Common myeloid progenitor, CD34-positive (primary cell): Measurements from ENCODE around the gene GCN1.

Experiments
- CTCF ChIA-PET: fragments of 350-600 bp; sonication (Branson Sonifier 250); formaldehyde crosslinking; loops from one replicate; lab custom pipeline; 2021; ENCODE audit warnings: antibody characterized with exemption; lab: Charles Lee
- POLR2A ChIA-PET: fragments of 350-600 bp; sonication (Branson Sonifier 250); formaldehyde crosslinking; loops from one replicate; lab custom pipeline; 2021; ENCODE audit warnings: antibody characterized with exemption; lab: Charles Lee
- DNase-seq, 3 donors: peaks; one replicate each; pipeline versions ENCODE4 v3.0.0 to v3.0.0-alpha.2; 2013
- H3K27ac ChIP-seq, 2 experiments: 1 replicate in 1 of 2; 2 replicates in 1 of 2; pipeline ENCODE4 v1.7.0; 2013; ENCODE audit warnings: inconsistent platforms in 2 of 2, low read length in 2 of 2, mild to moderate bottlenecking in 2 of 2, low read depth in 1 of 2, moderate library complexity in 1 of 2; ENCODE audit not compliant: severe bottlenecking in 2 of 2, insufficient read depth in 1 of 2, poor library complexity in 1 of 2
- H3K27me3 ChIP-seq, 5 experiments: replicated peaks in 2 of 5; 1 replicate in 3 of 5; 2 replicates in 2 of 5; pipeline versions ENCODE4 v1.6.1 to v1.7.0; 2013; ENCODE audit warnings: low read length in 4 of 5, mild to moderate bottlenecking in 2 of 5, moderate library complexity in 2 of 5, inconsistent platforms in 1 of 5; ENCODE audit not compliant: insufficient read depth in 5 of 5, control insufficient read depth in 4 of 5
- H3K36me3 ChIP-seq, 4 experiments: 1 replicate in 2 of 4; 2 replicates in 2 of 4; pipeline versions ENCODE4 v1.6.1 to v1.7.0; 2013; ENCODE audit warnings: low read length in 3 of 4, control low read depth in 1 of 4, mild to moderate bottlenecking in 1 of 4; ENCODE audit not compliant: control insufficient read depth in 4 of 4, insufficient read depth in 4 of 4
- H3K4me1 ChIP-seq, 4 experiments: 1 replicate in 3 of 4; 2 replicates in 1 of 4; pipeline versions ENCODE4 v1.6.1 to v1.7.1; 2013; ENCODE audit warnings: low read length in 3 of 4, mild to moderate bottlenecking in 3 of 4, control low read depth in 1 of 4, inconsistent platforms in 1 of 4, moderate library complexity in 1 of 4; ENCODE audit not compliant: control insufficient read depth in 4 of 4, insufficient read depth in 4 of 4; ENCODE audit errors: control extremely low read depth in 1 of 4
- H3K4me3 ChIP-seq, 7 experiments: 1 replicate in 4 of 7; 2 replicates in 3 of 7; pipeline versions ENCODE4 v1.5.1 to v1.7.0; 2013; ENCODE audit warnings: mild to moderate bottlenecking in 7 of 7, low read length in 6 of 7, moderate library complexity in 6 of 7, inconsistent platforms in 2 of 7, low read depth in 2 of 7, control low read depth in 1 of 7; ENCODE audit not compliant: insufficient read depth in 4 of 7, control insufficient read depth in 1 of 7; ENCODE audit errors: extremely low read depth in 1 of 7
- H3K9me3 ChIP-seq, 5 experiments: 1 replicate in 4 of 5; 2 replicates in 1 of 5; pipeline versions ENCODE4 v1.6.1 to v1.7.1; 2013; ENCODE audit warnings: low read length in 4 of 5, mild to moderate bottlenecking in 2 of 5, inconsistent platforms in 1 of 5, low read depth in 1 of 5, moderate library complexity in 1 of 5; ENCODE audit not compliant: control insufficient read depth in 4 of 5, insufficient read depth in 2 of 5; ENCODE audit errors: control extremely low read depth in 1 of 5
- WGBS: methylation state at CpG from one replicate; pipeline ENCODE4 v1.1.5; 2013; ENCODE audit not compliant: insufficient coverage; 5-methylcytosine and 5-hydroxymethylcytosine counted together

The GCN1 gene

DNA sequence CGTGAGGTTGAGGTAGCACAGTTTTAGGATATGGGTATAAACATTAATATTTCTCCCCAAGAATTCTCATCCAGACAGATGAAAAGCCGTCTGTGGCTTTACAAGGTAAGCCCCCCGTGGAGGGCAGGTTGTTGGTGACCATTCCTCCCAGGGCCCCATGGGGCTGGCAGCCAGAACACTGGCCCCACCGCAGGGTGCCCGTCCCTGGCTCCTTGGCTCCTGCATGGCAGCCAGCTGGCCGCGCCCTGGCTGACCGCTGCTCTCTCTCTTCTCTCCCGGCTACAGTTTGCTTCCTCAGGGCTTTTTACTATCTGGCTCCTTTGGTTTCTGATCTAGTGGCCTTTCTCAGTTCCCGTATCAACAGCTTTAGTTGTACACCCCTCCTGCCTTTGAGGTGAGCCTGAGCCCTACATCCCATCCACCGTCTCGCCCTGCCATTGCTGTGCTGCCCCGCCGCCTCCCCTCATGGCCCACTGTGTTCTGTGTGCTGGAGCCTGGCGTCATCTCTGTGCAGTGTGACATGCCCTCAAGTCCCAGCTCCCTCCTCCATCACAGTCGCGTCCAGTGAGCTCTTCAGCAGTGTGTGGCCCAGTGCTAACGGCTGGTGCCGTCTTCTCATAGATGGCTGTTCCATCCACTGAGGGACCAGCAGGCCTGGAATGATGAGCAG, 103.8 kb downstream of the GCN1 start:
- POLR2A ChIA-PET = interaction anchor here (1.8 kb wide), 1 partner anchor 13 kb away, joined by 5 read pairs; no protein-coding TSS in a partner anchor
- no peak overlapping the region for H3K27ac ChIP-seq
- CTCF ChIA-PET = interaction anchor here (1.1 to 2.1 kb wide), 3 partner anchors 14 to 21 kb away, joined by 3 to 6 read pairs (median 4); no protein-coding TSS in a partner anchor
- H3K27me3 ChIP-seq = peaks cover 0 to 4% (median 0%) of the 10 kb centered on the region in 5 experiments
- 99% methylated on average over 18 of the region's 19 CpGs for WGBS
- H3K4me1 ChIP-seq = peaks cover 4 to 32% (median 11%) of the 10 kb centered on the region in 4 experiments
- no peaks in the 10 kb centered on the region for H3K9me3 ChIP-seq
- H3K4me3 ChIP-seq = no peak overlapping the region
- no peak for DNase-seq
- H3K36me3 ChIP-seq = peaks cover 0 to 22% (median 10%) of the 10 kb centered on the region in 4 experiments

DNA sequence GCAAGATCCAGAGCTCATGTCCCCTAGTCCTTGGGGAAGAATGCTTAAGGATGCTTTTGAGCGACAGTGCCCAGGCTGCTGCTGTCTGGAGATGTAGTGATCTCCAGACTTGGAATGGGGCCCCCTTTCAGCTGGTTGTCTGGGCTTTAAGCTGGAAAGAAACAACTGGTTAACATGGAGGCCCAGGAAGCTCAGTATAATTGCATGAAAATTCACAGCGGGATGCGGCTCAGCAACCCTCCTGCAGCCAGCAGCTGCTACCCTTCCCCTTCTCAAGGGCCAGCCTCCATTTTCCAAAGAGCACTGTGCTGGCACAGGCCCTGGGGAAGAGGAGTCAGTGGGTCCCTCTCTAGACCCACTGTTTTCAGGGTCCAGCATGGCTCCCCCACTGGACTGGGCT, 104.3 kb downstream of the GCN1 start:
- Histone ChIP-seq H3K4me1 (peaks cover 4 to 32% (median 11%) of the 10 kb centered on the region in 4 experiments), H3K4me3 (no peak overlapping the region), H3K9me3 (no peaks in the 10 kb centered on the region), H3K27me3 (peaks cover 0 to 4% (median 0%) of the 10 kb centered on the region in 5 experiments), H3K36me3 (peaks cover 0 to 18% (median 7%) of the 10 kb centered on the region in 4 experiments), H3K27ac (no peak overlapping the region)
- ChIA-PET POLR2A (no interaction called here), CTCF (interaction anchor here (1.1 to 3.8 kb wide), 4 partner anchors 11 to 22 kb away, joined by 3 to 20 read pairs (median 5); no protein-coding TSS in a partner anchor)
- 100% methylated on average over 3 of the region's 3 CpGs for WGBS
- no peak for DNase-seq

DNA sequence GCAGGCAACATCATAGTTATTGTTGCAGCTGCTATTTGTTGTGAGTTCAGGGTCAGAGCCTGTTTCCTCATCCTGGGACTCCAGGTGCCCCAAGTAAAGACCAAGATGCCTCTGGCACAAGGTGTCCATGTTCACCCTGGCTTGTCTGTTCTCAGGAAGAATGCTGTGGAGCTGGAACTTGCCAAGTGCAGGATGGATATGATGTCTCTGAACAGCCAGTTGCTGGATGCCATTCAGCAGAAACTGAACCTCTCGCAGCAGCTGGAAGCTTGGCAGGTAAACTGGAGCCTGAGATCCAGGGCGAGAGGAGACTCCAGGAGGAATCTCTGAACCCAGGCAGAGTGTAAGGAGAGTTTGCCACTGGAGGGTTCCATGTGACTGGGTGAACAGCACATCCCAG, 104.7 kb downstream of the GCN1 start:
- ChIA-PET CTCF (interaction anchor here (1.1 to 3.8 kb wide), 4 partner anchors 12 to 22 kb away, joined by 3 to 20 read pairs (median 5); no protein-coding TSS in a partner anchor), POLR2A (no interaction called here)
- H3K4me1 ChIP-seq = peaks cover 4 to 30% (median 11%) of the 10 kb centered on the region in 4 experiments
- peaks cover 0 to 17% (median 4%) of the 10 kb centered on the region in 4 experiments for H3K36me3 ChIP-seq
- peaks cover 0 to 4% (median 0%) of the 10 kb centered on the region in 5 experiments for H3K27me3 ChIP-seq
- H3K9me3 ChIP-seq = no peaks in the 10 kb centered on the region
- no peak for DNase-seq
- H3K4me3 ChIP-seq = no peak overlapping the region
- no peak overlapping the region for H3K27ac ChIP-seq
- 100% methylated on average over 2 of the region's 2 CpGs for WGBS

DNA sequence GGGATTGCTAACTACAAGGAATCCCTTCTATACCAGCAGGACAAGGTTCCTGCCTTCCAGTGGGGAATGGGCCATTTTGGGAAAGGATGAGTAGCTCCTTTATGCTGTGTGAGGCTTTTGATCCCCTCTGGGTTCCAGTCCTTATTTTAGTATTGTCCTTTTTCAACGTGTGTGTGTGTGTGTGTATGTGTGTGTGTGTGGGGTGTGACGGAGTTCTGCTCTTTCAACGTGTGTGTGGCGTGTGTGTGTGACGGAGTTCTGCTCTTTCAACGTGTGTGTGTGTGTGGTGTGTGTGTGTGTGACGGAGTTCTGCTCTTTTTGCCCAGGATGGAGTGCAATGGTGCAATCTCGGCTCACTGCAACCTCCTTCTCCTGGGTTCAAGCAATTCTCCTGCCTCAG, 105.4 kb downstream of the GCN1 start:
- ChIA-PET POLR2A (no interaction called here), CTCF (interaction anchor here (1.0 to 3.8 kb wide), 2 partner anchors 12 to 22 kb away, joined by 4 to 20 read pairs; no protein-coding TSS in a partner anchor)
- Histone ChIP-seq H3K4me3 (no peak overlapping the region), H3K27me3 (peaks cover 0 to 4% (median 0%) of the 10 kb centered on the region in 5 experiments), H3K27ac (no peak overlapping the region), H3K4me1 (peaks cover 4 to 24% (median 10%) of the 10 kb centered on the region in 4 experiments), H3K9me3 (no peaks in the 10 kb centered on the region), H3K36me3 (peaks cover 0 to 13% (median 0%) of the 10 kb centered on the region in 4 experiments)
- no CpG with 5 or more reads among the region's 8 CpGs for whole genome bisulfite sequencing
- DNase-seq = peak in 2 of 3 donors; percentile 35 to 56

DNA sequence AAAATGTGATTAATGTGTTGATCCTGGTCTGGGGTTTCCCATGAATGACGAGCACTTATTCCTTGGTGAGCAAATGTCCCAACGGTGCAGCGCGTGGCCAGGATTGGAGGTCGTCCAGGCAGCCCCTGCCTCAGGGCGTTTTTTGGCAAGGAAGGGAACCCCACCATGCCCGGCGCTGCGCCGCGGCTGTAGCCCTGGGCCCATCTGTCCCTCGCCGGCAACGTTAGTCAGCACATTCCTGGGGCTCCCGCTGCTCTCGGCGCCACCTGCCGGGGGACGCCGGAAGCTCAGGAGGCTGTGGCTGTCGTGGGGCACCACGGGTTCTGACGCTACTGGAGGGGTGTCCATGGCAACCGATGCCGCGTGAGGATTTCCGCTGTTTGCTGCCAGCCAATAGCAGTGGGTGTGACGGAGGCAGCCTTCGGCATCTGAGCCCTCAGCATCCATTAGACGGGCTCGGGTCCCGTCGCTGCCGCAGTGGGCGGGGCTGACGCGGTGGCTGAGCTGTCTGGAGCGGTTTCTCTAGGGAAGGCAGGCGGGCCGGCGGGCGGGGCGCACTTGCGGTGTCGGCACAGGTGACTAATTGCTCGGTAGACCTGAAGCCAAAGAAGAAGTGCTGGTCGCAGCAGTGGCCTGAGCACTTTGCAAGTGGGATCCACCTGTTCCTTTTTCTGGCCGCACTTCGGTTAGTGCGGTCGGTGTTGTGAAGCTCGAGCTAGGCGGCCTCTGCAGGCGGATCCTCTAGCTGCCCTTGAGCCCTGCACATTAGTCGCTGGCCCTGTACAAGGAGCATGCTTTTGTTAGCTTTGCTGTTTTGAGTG, 107.5 kb downstream of the GCN1 start:
- POLR2A ChIA-PET = interaction anchor here (0.8 kb wide), 1 partner anchor 98 kb away, joined by 4 read pairs; the partner anchor contains the start of gene BICDL1

DNA sequence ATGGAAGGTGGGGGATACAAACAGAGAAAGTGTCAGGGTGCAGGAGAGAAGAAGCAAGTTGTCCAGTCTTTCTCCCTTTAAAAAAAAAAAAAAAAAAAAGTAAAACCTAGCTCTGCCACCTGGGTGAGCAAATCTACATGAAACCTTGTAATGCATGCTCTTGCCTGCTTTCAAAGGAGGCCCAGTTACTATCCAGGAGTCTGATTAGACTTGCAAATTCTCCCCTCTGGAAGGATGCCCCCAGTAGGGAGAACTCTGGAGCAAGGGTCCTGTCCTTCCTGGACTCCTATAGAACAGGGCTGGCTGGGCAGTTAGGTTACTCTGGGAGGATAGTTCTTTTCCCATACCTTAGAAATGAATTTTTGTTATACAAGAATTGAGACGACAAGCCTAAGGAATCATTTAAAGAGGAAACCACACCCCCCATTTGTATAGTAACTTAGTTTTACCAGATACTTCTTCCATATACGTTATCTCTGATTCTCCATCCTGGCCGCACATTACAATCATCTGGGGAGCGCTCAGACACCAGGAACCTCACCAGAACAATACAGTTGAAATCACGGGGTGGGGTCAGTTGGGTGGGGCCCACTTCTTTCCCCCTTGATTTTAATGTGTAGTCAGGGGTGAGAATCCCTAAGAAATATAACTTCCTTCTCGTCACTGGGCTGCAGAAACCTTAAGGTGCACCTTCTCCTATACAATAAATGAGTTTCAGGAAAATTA, 108.4 kb downstream of the GCN1 start:
- Histone ChIP-seq H3K36me3 (no peaks in the 10 kb centered on the region), H3K4me1 (peaks cover 4 to 16% (median 10%) of the 10 kb centered on the region in 4 experiments), H3K27me3 (peaks cover 0 to 4% (median 0%) of the 10 kb centered on the region in 5 experiments), H3K9me3 (no peaks in the 10 kb centered on the region), H3K4me3 (no peak overlapping the region), H3K27ac (no peak overlapping the region)
- 80% methylated on average over 1 of the region's 6 CpGs for WGBS
- CTCF ChIA-PET = interaction anchor here (0.9 to 3.8 kb wide), 5 partner anchors 10 to 96 kb away, joined by 3 to 20 read pairs (median 5); no protein-coding TSS in a partner anchor
- DNase-seq = no peak
- POLR2A ChIA-PET = no interaction called here

More for the DNA sequence above, 107.5 kb downstream of the GCN1 start:
- Histone ChIP-seq H3K27ac (no peak overlapping the region), H3K4me3 (peak overlapping the region; percentile 19 to 76 (median 63)), H3K4me1 (peaks cover 4 to 16% (median 10%) of the 10 kb centered on the region in 4 experiments), H3K9me3 (no peaks in the 10 kb centered on the region), H3K36me3 (no peaks in the 10 kb centered on the region), H3K27me3 (peaks cover 0 to 4% (median 0%) of the 10 kb centered on the region in 5 experiments)
- CTCF ChIA-PET = interaction anchor here (0.7 to 3.8 kb wide), 12 partner anchors 9 to 97 kb away, joined by 3 to 20 read pairs (median 3); no protein-coding TSS in a partner anchor
- DNase-seq = peak; percentile 99 to 100 (median 100)
- 0% methylated on average over 45 of the region's 55 CpGs for WGBS
